GM12891 (cell line): ENCODE results near the gene ALKBH3.

Experiments
- POLR2A ChIP-seq: IDR thresholded peaks from 2 replicates; pipeline ENCODE4 v1.6.1; 2011; ENCODE audit warnings: low read depth, low read length, control low read depth
- POLR2AphosphoS5 ChIP-seq: IDR thresholded peaks from 2 replicates; pipeline ENCODE4 v1.6.1; 2011; ENCODE audit warnings: low read depth, low read length, control low read depth
- POU2F2 ChIP-seq: IDR thresholded peaks from 2 replicates; pipeline ENCODE4 v1.6.1; 2011; ENCODE audit warnings: low read depth, mild to moderate bottlenecking, control low read depth, low read length, moderate library complexity
- TAF1 ChIP-seq: IDR thresholded peaks from 2 replicates; pipeline ENCODE4 v1.6.1; 2011; ENCODE audit warnings: low read depth, low read length, control low read depth

GRCh38 chr11:43948341-43949225 lies 68.0 kb downstream of the ALKBH3 start:
- TF ChIP-seq POLR2A: no peak
- TF ChIP-seq TAF1: no peak
- no peak for TF ChIP-seq POLR2AphosphoS5
- TF ChIP-seq POU2F2: no peak
